Activated CD4-positive, alpha-beta T cell treated with anti-CD3 and anti-CD28 coated beads, Interleukin-2, amount 10 ng/mL, durations not matched to agents 24 days and 14 days (primary cell): ENCODE measurements around the gene F2RL1. TPM values are rescaled to one million over a fixed set of nuclear protein-coding genes. Genes with fewer than 3 reads are reported as not detected.
"Not testable (repeated sequence)": the region's sequence is repeated elsewhere in the genome, so short reads cannot be mapped to it uniquely, and the experiment has no call there.

Experiments
- DNase-seq: peaks from one replicate; pipeline ENCODE4 v3.0.0; 2022
- H3K27ac Mint-ChIP-seq: one replicate; pipeline ENCODE4 v1.8.0; 2022; ENCODE audit warnings: mild to moderate bottlenecking, mixed read lengths
- H3K27me3 Mint-ChIP-seq: one replicate; pipeline ENCODE4 v1.8.0; 2022; ENCODE audit warnings: mixed read lengths
- H3K36me3 Mint-ChIP-seq: one replicate; pipeline ENCODE4 v1.8.0; 2022; ENCODE audit warnings: low read depth, mild to moderate bottlenecking, mixed read lengths
- H3K4me1 Mint-ChIP-seq: one replicate; pipeline ENCODE4 v1.8.0; 2021; ENCODE audit warnings: mixed read lengths
- H3K4me3 Mint-ChIP-seq: one replicate; pipeline ENCODE4 v1.8.0; 2022; ENCODE audit warnings: mild to moderate bottlenecking, moderate library complexity, mixed read lengths
- H3K9me3 Mint-ChIP-seq: one replicate; pipeline ENCODE4 v1.8.0; 2021; ENCODE audit warnings: mixed read lengths
- intact Hi-C: fragments of 100-400 bp; cut with micrococcal nuclease; formaldehyde crosslinking; loops from one replicate; pipeline ENCODE4 v1.15.1; 2023
- total RNA-seq: library from RNA; stranded (reverse); gene quantifications from 2 replicates; pipeline ENCODE4 v1.2.3, GENCODE V29; 2022

Gene F2RL1
- total RNA-seq, 1 donor from 2014 or later = 0.23 TPM

DNA sequence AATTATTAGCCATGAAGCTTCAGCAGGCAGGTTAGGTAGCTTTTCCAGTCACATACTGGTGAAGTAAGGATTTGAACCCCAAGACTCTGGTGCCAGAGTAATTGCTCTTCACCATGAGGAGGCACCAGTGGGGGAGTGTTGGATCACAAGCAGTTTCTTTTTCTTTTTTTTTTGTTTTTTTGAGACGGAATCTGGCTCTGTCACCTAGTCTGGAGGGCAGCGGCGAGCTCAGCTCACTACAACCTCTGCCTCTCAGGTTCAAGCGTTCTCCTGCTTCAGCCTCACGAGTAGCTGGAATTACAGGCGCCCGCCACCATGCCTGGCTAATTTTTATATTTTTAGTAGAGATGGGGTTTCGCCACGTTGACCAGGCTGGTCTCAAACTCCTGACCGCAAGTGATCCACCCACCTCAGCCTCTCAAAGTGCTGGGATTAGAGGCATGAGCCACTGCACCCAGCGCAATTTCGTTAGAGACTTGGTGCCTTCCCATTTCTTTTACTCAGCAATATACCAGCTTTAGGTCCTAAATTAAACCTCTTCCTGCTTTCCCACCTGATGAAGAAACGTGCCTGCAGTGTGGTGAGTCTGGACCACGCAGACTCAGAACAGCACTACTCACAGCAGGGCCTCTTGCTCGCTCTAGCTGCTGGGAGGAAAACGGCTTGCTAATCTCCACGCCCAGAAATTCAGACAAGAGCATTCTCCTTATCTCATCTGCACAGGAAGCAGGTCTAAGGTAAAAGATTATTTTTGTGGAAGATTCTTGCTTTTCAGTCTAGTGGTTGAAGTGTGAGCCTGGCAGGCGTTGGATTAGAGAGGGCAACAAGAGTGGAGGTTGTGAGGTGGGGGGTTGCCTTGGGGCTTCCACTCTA, 30.8 kb downstream of the F2RL1 start, which contains the start of gene S100Z:
Gene S100Z, plus strand, starts transcription at position 596 of the 873 bp plus-strand sequence. CDS start 25,346 bp downstream, outside the sequence.
- H3K4me3 Mint-ChIP-seq = peak within 1 kb of the TSS; percentile 63
- H3K27ac Mint-ChIP-seq = peak within 1 kb of the TSS; percentile 73
- H3K9me3 Mint-ChIP-seq = peaks cover 7% of the 10 kb centered on the region
- peaks cover 10% of the 10 kb centered on the region for H3K36me3 Mint-ChIP-seq
- peaks cover 31% of the 10 kb centered on the region for H3K4me1 Mint-ChIP-seq
- intact Hi-C loops = no loop called here
- peak; percentile 82 for DNase-seq
- H3K27me3 Mint-ChIP-seq = no peaks in the 10 kb centered on the region

DNA sequence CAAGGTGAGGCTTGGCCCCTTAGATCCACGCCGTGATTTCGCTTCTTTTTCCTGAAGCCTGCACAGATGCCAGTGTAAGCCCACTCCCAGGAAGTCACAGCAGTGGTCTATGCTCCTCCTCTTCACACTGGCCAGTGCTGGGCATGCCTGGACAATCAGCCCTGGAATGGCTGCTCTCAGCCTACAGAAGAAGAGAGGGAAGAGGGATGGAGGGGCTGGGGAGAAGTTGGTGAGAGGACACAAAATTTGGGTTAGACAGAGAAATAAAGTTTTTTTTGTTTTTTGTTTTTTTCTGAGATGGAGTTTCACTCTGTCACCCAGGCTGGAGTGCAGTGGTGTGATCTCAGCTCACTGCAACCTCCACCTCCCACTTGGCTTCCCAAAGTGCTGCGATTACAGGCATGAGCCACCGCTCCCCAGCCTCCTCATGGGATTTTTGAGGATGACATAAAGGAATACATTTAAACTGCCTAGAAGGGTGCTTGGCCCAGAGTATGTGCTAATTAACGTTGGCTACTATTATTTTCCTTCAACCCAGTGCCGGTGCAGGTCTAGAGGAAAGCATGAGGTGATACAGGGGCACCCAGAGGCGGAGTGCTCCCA, 31.8 kb downstream of the F2RL1 start:
- peaks cover 9% of the 10 kb centered on the region for H3K9me3 Mint-ChIP-seq
- intact Hi-C loops = no loop called here
- peaks cover 16% of the 10 kb centered on the region for H3K36me3 Mint-ChIP-seq

DNA sequence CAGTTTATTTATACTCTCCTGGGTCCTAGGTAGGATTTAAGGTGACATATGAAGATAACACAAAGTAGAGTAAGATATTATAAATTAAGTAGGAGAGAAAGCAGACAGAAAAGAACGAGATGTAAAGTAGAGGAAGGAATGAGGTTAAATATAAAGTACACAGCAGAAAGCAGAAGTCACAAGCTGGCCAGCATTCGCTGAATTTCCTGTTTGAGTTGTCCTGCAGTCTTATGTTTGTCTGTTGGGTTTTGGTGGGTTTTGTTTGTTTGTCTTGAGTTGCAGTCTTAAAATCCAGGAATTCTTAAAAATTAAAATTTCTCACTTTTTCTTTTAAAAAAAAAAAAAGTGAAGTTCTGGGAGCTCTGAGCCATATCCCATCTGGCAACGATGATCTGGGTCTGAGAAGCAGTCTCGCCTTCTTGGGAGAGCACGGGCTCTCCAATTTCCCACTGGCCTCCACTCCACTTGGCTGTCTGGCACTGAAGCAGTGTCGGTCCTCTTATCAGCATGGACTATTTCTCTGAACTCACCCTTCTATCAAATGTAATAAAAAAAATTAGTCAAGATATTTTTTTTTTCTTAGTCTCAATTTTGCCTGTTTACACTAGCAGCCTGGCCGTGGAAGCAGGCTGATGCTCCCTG, 33.0 kb downstream of the F2RL1 start:
- H3K27ac Mint-ChIP-seq = no peak overlapping the region
- intact Hi-C loops = no loop called here
- no peaks in the 10 kb centered on the region for H3K27me3 Mint-ChIP-seq
- H3K4me1 Mint-ChIP-seq = peaks cover 51% of the 10 kb centered on the region
- no peak for DNase-seq
- H3K36me3 Mint-ChIP-seq = peaks cover 27% of the 10 kb centered on the region
- no peak overlapping the region for H3K4me3 Mint-ChIP-seq
- peaks cover 21% of the 10 kb centered on the region for H3K9me3 Mint-ChIP-seq

More for the DNA sequence above, 31.8 kb downstream of the F2RL1 start:
- H3K27ac Mint-ChIP-seq = peak overlapping the region; percentile 73
- peak; percentile 61 for DNase-seq
- peak overlapping the region; percentile 63 for H3K4me3 Mint-ChIP-seq
- peaks cover 39% of the 10 kb centered on the region for H3K4me1 Mint-ChIP-seq
- no peaks in the 10 kb centered on the region for H3K27me3 Mint-ChIP-seq

DNA sequence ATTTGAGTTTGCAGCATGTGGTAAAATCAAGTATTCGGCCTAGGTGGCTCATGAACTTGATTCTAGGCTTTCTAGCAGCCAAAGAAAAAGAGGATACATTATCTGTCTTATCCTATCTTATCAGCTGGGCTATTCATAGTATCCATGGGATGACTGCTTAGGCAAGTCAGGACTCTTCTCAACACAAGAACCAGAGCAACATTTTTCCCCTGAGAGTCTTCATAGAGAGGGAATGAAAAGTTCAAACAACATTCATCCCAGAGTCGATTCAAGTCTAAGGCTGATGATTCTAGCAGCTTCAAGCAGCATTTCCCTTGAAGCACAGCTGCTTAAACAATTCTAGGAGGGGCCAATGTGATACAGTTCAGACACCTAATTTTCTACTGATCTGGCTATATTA, 33.9 kb downstream of the F2RL1 start:
- Mint-ChIP-seq H3K9me3 (peaks cover 21% of the 10 kb centered on the region), H3K27me3 (no peaks in the 10 kb centered on the region), H3K4me1 (peaks cover 52% of the 10 kb centered on the region), H3K27ac (no peak overlapping the region), H3K4me3 (no peak overlapping the region), H3K36me3 (peaks cover 27% of the 10 kb centered on the region)
- DNase-seq = no peak
- intact Hi-C loops = no loop called here

DNA sequence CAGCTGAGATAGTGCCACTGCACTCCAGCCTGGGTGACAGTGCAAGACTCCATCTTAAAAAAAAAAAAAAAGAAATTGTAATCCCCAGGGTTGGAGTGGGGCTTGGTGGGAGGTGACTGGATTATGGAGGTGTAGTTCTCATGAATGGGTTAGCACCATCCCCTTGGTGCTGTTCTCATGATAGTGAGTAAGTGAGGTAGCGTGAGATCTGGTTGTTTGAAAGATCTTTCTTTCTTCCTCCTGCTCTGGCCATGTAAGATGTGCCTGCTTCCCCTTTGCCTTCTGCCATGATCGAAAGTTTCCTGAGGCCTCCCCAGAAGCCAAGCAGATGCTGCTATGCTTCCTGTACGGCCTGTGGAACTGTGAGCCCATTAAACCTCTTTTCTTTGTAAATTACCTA, 34.9 kb downstream of the F2RL1 start:
- H3K4me3 Mint-ChIP-seq, intact Hi-C loops, DNase-seq, H3K27ac Mint-ChIP-seq, H3K27me3 Mint-ChIP-seq: not testable (repeated sequence)
- H3K9me3 Mint-ChIP-seq = peaks cover 21% of the 10 kb centered on the region
- peaks cover 27% of the 10 kb centered on the region for H3K36me3 Mint-ChIP-seq
- H3K4me1 Mint-ChIP-seq = peaks cover 52% of the 10 kb centered on the region

DNA sequence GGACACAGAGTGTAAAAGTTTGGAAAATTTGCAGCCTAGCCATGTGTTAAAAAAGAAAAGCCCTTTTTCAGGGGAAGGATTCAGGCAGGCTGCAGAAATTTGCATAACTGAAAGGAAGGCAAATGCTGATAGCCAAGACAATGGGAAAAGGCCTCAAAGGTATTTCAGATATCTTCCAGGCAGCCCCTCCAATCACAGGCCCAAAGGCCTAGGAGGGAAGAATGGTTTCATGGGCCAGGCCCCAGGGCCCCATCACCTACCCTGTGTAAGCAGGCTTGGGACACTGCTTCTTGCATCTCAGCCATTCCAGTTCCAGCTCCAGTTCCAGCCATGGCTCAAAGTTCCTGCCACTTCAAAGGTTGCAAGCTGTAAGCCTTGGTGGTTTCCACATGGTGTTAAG, 35.8 kb downstream of the F2RL1 start:
- no peak overlapping the region for H3K4me3 Mint-ChIP-seq
- peaks cover 27% of the 10 kb centered on the region for H3K36me3 Mint-ChIP-seq
- peaks cover 21% of the 10 kb centered on the region for H3K9me3 Mint-ChIP-seq
- peaks cover 52% of the 10 kb centered on the region for H3K4me1 Mint-ChIP-seq
- DNase-seq = no peak
- no peak overlapping the region for H3K27ac Mint-ChIP-seq
- H3K27me3 Mint-ChIP-seq = no peaks in the 10 kb centered on the region
- intact Hi-C loops = no loop called here

DNA sequence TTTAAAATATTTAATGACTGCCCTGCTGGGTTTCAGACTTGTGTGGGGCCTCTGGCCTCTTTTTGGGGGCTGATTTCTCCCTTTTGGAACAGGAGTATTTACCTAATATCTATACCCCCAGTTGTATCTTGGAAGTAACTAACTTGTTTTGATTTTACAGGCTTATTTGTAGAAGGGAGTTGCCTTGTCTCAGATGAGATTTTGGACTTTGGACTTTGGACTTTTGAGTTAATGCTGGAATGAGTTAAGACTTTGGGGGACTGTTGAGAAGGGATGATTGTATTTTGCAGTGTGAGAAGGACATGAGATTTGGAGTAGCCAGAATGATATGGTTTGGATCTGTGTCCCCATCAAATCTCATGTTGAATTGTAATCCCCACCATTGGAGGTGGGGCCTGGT, 36.7 kb downstream of the F2RL1 start:
- H3K9me3 Mint-ChIP-seq = peaks cover 21% of the 10 kb centered on the region
- H3K27ac Mint-ChIP-seq = peak overlapping the region; percentile 89
- H3K4me3 Mint-ChIP-seq = peak overlapping the region; percentile 71
- H3K36me3 Mint-ChIP-seq = peaks cover 27% of the 10 kb centered on the region
- DNase-seq, intact Hi-C loops, H3K27me3 Mint-ChIP-seq: not testable (repeated sequence)
- H3K4me1 Mint-ChIP-seq = peaks cover 46% of the 10 kb centered on the region

DNA sequence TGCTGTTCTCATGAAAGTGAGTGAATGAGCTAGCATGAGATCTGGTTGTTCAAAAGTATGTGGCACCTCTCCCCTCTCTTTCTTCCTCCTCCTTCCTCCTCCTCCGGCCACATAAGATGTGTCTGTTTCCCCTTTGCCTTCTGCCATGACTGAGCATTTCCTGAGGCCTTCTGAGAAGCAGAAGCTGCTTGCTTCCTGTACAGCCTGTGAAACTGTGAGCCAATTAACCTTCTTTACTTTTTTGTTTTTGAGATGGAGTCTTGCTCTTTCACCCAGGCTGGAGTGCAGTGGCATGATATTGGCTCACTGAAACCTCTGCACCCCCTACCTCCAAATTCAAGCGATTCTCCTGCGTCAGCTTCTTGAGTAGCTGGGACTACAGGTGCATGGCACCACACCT, 37.1 kb downstream of the F2RL1 start:
- Mint-ChIP-seq H3K9me3 (peaks cover 21% of the 10 kb centered on the region), H3K4me3 (peak overlapping the region; percentile 71)
- intact Hi-C loops = no loop called here

DNA sequence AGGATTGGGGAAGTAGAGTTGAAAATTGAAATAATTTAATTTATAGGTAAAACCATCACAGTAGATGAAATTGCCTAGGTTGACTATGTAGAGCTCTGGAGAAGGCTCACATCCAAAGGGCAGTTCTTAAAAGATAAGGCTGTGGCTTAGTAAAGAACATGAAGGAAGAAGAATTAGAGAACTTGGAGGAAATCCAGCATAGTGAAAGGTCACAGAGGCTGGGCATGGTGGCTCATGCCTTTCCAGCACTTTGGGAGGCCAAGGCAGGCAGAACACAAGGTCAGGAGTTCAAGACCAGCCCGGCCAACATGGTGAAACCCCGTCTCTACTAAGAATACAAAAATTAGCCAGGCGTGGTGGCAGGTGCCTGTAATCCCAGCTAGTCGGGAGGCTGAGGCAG, 38.0 kb downstream of the F2RL1 start:
- intact Hi-C loops, H3K4me3 Mint-ChIP-seq, DNase-seq, H3K27me3 Mint-ChIP-seq: not testable (repeated sequence)
- Mint-ChIP-seq H3K4me1 (peaks cover 35% of the 10 kb centered on the region), H3K9me3 (peaks cover 21% of the 10 kb centered on the region), H3K27ac (peak overlapping the region; percentile 89), H3K36me3 (peaks cover 27% of the 10 kb centered on the region)

More for the DNA sequence above, 37.1 kb downstream of the F2RL1 start:
- Mint-ChIP-seq H3K27ac (peak overlapping the region; percentile 89), H3K4me1 (peaks cover 42% of the 10 kb centered on the region), H3K36me3 (peaks cover 27% of the 10 kb centered on the region), H3K27me3 (no peaks in the 10 kb centered on the region)
- DNase-seq = peak; percentile 85

DNA sequence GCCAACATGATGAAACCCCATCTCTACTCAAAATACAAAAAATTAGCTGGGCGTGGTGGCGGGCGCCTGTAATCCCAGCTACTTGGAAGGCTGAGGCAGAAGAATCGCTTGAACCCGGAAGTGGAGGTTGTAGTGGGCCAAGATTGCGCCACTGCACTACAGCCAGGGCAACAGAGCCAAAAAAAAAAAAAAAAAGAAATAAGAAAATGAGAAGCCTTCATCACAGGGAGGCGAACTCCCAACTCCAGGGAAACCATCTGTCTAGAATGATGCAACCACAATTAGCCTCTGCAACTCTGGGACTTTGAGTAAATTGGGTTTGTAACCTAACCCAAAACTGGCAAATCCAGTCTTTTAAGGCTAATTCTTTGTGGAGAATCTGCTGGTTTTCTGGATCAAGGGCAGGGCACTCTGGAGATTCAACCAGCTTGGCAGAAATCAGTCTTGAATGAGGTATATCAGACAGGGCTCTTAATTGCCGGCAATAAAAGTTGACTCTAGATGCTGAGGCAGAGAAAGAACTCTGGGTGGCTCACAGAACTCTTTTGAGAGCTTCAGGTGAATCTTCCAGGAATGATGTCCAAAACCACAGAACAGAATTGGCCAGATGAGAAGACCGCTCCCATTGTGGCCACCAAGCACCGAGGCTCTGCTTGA, 40.9 kb downstream of the F2RL1 start:
- Mint-ChIP-seq H3K4me3 (no peak overlapping the region), H3K36me3 (peaks cover 18% of the 10 kb centered on the region), H3K9me3 (peaks cover 14% of the 10 kb centered on the region), H3K27ac (no peak overlapping the region), H3K27me3 (no peaks in the 10 kb centered on the region), H3K4me1 (peaks cover 21% of the 10 kb centered on the region)
- intact Hi-C loops = no loop called here
- DNase-seq = no peak

DNA sequence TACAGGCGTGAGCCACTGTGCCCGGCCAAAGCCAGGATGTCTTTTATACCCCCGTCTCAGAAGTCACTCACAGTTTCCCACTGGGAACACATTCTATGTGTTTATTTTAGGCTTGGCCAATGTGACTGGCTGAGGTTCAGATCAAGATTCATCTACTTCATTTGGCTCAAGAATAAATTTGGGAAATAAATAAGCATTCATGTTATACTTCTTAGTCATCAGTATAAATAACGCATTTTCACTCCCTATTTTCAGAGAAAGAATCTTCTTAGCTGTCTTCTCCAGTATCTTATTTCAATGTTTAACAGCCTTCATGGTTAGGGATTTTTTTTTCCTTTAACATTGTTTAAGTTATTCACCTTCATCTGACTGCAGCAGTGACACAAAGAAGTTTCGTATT, 42.8 kb downstream of the F2RL1 start:
- H3K4me3 Mint-ChIP-seq = no peak overlapping the region
- peaks cover 3% of the 10 kb centered on the region for H3K36me3 Mint-ChIP-seq
- DNase-seq = no peak
- no peaks in the 10 kb centered on the region for H3K27me3 Mint-ChIP-seq
- no peak overlapping the region for H3K27ac Mint-ChIP-seq
- peaks cover 4% of the 10 kb centered on the region for H3K4me1 Mint-ChIP-seq
- intact Hi-C loops = no loop called here
- H3K9me3 Mint-ChIP-seq = peaks cover 3% of the 10 kb centered on the region

DNA sequence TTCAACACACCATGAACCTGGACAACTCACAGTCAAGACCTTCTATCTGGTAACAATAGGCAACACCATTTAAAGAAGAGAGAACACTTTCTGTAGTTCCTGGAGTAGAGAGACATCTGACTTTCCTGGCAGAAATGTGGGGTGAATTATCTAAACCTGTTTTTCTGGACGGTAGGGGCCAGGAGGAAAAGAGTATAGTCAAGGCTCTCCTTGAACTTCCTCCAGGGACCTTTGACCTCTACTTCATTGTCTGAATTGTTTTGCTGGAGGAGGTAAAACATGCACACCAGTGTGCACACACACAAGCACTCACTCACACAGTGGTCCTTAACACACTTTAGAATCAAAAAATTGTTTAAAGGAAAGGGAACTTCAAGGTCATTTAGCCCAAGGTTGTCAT, 44.2 kb downstream of the F2RL1 start:
- H3K27me3 Mint-ChIP-seq = no peaks in the 10 kb centered on the region
- H3K27ac Mint-ChIP-seq = no peak overlapping the region
- H3K4me1 Mint-ChIP-seq = peaks cover 4% of the 10 kb centered on the region
- no peaks in the 10 kb centered on the region for H3K9me3 Mint-ChIP-seq
- DNase-seq = no peak
- no peaks in the 10 kb centered on the region for H3K36me3 Mint-ChIP-seq
- intact Hi-C loops = no loop called here
- H3K4me3 Mint-ChIP-seq = no peak overlapping the region

DNA sequence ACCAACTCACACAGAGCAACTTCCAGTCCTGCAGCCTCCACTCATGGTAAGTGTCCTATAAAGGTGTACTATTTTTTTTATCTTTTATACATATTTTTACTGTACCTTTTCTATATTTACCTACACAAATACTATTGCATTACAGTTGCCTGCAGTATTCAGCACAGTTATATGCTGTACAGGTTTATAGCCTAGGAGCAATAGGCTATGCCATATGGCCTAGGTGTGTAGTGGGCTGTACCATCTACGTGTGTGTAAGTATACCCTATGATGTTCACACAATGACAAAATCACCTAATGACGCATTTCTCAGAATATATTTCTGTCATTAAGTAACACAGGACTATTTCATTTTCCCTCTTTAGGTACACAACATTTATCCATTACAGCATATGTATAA, 47.7 kb downstream of the F2RL1 start:
- no peak for DNase-seq
- Mint-ChIP-seq H3K4me1 (peaks cover 6% of the 10 kb centered on the region), H3K4me3 (no peak overlapping the region), H3K36me3 (no peaks in the 10 kb centered on the region), H3K27me3 (no peaks in the 10 kb centered on the region), H3K27ac (no peak overlapping the region), H3K9me3 (no peaks in the 10 kb centered on the region)
- intact Hi-C loops = no loop called here
